ENCODE data around the gene PSMF1.
"Not testable (repeated sequence)": the region's sequence is repeated elsewhere in the genome, so short reads cannot be mapped to it uniquely, and the experiment has no call there.

The PSMF1 gene

DNA sequence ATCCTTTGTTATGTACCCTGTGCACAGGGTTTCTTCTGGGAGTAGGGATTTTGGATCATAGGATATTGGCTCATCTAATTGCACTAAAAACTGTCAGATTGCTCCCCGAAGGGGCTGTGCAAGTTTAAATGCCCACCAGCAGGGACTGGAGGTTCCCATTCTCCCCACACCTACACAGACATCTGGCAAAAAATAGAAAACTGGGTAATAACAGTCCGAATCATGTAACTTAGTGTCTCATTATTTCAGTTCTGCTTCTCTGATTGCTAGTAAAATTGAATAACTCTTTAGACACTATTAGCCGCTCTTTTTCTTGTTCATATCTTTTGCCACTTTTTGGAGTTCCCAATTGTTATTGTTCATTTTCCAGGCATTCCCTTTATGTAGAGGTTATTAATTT lies 5.3 kb downstream of the PSMF1 start:
- DNase-seq: no peak

DNA sequence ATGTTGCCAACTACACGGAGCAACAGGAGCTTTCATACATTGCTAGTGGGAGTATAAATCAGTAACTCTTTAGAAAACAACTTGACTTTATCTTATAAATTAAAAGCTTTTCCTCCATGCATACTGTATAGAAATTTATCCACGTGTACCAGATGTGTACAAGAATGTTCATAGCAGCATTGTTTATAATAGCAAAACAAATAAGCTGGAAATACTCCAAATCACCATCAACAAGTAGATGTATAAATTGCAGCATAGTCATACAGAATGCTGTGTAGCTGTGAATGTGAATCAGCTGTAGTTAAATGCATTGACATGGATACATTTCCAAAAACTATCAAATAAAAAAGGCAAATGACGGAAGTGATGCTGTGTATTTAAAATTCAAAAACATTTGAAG lies 6.0 kb downstream of the PSMF1 start:
- no peak for DNase-seq

DNA sequence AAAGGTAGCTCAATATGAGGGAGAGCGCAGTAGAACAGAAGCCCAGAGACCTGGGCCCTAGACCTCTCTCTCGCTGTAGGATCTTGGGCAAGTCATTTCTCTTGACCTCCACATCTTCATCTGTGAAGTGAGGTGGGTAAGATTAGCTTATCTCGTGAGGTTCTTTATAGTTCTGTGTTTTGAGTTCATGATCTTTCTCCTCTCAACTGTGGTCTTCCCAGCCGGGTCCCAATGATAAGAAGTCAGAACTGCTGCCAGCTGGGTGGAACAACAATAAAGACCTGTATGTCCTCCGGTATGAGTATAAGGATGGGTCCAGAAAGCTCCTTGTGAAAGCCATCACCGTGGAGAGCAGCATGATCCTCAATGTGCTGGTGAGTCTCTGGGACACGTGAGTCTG lies 6.9 kb downstream of the PSMF1 start:
- DNase-seq: no peak

DNA sequence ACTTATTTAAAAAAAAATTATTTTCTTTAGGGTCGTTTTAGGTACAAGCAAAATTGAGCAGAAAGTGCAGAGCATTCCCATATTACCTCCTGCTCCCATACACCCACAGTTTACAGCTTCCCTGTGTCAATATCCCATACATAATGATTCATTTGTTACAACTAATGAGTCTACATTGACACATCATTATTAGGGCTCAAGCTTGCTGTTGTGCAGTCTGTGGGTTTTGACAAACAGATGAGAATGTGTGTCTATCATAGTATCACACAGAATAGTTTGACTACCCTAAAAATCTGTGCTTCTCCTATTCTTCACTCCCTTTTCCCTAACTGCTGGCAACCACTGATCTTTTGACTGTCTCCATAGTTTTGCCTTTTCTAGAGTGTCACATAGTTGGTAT lies 9.4 kb downstream of the PSMF1 start:
- DNase-seq: no peak

DNA sequence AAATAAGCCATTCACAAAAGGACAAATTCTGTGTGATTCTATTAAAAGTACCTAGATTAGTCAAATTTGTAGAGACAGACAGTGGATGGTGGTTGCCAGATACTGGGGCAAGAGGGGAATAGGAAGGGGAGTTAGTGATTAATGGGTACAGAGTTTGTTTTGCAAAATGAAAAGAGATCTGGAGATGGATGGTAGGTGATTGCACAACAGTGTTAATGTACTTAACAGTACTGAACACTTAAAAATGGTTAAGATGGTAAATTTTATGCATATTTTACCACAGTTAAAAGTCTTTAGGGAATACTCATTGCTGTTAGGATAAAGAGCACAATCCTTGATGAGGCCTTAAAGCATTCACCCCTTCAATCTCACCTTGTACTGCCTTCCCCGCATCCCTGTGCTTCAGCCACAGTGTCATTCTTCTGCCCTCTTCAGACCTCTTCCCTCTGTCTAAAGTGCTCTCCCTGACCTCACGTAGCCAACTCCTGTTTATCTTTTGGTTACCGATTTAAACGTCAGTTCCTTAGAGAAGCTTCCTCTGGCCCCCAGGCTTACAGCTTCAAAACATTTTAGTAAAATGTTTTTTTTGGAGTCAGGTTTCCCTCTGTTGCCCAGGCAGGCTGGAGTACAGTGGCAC lies 11.8 kb downstream of the PSMF1 start:
- DNase-seq: no peak

DNA sequence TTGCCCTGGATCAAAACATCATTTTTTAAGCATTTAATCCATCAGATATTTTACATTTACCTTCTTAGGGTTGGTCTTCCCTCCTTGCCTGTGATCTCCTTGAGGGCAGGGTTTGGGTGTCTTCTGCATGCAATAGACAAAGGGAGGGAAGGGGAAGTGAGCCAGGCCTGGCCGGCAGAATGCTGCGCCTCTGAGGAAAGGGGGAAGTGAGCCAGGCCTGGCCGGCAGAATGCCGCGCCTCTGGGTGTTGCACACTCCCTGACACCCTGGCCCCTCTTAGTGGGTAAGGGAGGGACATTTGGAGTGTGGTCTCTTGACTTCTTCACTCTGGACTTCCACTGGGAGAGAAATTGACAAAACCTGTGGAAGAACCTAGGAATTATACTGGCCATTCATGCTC lies 12.4 kb downstream of the PSMF1 start:
- DNase-seq: peak; percentile 10 to 49

DNA sequence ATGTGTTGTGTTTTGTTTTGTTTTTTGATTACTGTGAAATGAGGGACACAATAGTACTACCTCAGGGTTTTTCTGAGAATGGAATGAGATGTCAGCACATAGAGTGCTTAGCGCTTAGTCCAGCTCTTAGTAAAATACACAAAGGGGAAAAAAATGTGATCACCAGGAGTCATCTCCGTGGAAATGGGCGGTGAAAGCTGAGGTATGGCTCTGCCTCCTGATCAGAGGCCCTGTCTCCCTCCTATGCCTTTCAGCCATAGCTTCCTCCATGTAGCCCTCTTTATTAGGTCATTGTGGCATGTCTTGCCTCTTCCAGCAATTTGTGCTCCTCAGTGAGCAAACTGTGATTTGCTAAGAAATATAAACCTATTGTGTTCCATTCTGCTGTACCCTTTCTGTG lies 13.0 kb downstream of the PSMF1 start:
- no peak for DNase-seq

DNA sequence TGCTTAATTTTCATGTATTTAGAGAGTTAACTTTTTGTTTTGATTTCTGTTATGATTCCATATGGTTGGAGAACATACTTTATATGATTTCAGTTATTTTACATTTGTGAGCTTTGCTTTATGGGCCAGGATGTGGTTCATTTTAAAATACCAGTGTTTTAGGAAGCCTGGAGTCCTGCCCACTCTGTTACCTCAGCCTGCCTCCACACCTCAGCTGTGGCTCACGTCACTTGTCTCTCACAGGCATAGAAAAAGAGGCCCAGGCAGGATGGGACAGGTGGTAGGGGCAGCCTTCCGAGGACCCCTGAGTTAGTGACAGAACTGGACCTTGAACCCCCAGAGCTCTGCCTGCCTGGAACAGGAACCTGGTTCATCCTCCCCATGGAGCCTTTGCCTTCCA lies 16.0 kb downstream of the PSMF1 start:
- no peak for DNase-seq

DNA sequence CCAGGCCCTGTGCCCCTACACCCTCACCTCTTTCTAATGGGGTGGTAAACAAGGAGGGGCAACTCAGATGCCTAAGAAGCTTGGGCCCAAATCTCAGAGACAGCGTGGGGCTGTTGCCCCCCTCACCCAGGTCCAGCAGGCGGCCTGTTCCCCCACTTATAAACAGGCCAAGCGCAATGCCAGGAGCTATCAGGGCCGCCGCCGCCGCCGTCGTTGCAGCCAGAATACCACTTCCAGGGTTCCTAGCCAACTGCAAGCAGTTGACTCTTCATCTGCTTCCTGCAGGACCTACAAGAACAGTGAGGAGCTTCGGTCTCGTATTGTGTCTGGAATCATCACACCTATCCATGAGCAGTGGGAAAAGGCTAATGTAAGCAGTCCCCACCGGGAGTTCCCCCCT lies 16.4 kb downstream of the PSMF1 start:
- DNase-seq: no peak

DNA sequence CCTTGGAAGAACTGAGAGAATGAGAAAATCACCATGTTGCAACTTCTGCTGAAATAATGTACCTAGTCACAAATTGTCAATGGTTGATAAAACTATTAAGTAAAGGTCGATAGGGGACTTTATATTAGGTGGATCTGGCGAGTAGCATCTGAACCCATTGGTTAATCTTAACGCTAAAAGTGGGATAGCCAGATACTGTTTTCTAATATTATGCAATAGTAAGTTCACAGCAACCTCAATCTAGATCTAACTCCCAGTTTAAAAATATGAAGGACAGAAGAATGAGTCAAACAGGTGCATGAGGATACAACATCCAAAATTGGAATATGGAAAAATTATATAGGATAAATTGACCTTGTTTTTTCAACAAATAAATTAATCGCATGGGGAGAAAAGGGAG lies 18.8 kb downstream of the PSMF1 start:
- DNase-seq: no peak

DNA sequence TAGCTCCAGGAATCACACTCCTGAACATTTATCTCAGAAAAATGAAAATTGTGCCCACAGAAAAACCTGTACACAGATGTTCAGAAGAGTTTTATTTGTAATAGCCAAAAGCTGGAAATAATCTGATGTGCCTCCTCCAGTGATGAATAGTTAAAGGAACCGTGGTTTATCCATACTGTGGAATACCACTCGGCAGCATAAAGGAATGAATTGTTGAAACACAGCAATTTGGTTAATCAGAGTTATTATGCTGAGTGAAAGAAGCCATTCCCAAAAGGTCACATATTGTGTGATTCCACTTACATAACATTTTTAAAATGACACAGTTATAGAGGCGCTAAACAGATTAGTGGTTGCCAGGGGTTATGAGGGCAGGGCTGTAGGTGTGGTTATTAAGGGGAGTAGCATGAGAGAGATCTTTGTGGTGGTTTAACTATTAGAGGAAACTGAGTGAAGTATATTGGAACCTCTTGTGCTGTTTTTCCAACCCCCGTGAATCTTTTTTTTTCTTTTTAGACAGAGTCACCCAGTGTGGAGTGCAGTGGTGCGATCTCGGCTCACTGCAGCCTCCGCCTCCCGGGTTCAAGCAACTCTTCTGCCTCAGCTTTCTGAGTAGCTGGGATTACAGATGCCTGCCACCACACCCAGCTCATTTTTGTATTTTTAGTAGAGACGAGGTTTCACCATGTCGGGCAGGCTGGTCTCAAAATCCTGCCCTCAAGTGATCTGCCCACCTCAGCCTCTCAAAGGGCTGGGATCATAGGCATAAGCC lies 26.2 kb downstream of the PSMF1 start:
- no peak for DNase-seq

DNA sequence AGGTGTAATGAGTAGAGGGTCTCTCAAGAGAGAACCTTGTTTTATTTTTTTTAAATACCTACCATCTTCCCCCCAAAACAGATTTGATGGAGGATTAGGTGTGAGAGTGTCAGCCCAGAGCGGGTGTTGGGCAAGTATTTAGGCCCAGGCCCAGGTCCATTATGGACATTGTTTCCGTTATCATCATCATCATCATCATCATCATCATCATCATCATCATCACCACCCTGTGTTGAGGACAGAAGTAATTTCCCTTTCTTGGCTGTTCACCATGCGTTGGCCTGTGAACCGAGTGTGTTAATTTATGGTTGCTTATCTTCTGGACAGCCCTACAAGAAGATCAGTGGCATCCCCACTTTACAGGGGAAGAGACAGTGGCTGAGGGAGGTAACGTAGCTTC lies 28.6 kb downstream of the PSMF1 start:
- DNase-seq: no peak

DNA sequence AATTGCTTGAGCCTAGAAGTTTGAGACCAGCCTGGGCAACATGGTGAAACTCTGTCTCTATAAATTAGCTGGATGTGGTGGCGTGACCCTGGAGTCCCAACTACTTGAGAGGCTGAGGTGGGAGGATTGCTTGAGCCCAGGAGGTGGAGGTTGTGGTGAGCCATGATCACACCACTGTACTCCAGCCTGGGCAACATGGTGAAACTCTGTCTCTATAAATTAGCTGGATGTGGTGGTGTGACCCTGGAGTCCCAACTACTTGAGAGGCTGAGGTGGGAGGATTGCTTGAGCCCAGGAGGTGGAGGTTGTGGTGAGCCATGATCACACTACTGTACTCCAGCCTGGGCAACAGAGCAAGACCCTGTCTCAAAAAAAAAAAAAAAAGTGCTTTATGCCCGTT lies 31.4 kb downstream of the PSMF1 start:
- DNase-seq: not testable (repeated sequence)

DNA sequence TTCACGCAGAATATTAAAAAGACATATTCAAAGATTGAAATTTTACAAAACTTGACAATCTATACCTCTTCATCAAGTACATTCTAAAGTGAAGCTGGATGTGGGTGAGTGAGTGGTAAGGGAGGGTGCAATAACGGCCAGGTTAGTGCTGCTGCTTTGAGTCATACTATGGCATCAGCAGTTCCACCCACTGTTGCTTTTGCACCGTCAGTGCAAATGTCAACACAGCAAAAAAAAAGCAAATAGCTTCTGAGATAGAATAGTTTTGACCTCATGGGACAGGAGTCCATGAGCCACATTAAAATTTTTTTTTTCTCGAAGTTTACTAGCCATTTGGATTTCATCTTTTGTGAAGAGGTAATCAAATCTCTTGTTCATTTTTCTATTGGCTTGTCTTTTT lies 31.8 kb downstream of the PSMF1 start:
- DNase-seq: no peak

DNA sequence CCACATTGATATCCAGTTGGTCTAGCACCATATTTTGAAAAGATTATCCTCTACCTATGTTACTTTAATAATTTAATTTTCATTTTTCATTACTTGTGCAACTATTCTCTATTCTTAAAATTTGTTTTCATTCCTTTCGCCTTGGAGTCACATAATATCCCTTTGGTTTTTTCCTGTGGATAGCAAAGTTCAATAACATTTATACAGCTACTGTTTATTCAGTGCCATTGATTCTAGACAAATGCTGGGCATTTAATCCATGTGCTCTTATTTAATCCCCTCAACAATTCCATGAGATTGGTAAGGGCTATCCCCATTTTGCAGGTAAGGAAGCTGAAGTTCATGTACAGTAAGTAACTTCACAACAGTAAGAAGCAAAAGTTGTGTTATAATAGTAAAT lies 32.6 kb downstream of the PSMF1 start:
- DNase-seq: no peak

DNA sequence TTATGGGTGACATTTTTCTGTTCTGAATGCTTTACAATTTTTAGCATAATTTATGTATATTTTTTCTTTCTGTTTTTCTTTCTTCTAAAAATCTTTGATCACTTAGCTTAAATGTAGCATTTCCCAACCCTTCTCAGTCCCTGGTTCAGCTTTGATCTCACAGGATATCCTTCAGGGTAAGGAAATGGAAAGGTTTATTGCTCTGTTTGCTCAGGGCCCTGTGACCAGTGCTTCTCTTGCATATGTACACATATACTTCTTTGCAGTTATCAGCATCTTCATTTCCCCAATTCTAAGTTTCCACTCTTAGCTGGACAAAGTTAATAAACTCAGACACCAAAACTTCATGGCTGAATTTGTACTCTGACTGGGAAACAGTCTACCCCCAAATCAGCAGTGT lies 35.8 kb downstream of the PSMF1 start:
- DNase-seq: no peak

DNA sequence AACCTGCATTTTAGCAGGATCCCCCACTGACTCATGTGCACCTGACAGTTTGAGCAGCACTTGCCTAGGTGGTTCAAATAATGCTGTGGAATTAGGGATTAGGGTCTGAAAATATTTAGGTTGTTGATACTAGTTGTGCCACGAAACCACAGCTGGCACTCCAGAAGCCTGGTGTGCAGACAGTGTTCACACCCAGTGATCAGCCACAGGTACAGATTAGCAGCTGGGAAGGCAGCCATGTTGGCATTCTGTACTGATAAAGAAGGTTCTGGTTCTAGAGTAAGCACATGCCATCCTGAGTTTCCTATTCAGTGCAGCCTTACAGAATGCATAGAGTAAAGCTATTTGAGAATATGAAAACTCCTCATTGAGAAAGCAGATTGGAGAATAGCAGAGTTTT lies 36.3 kb downstream of the PSMF1 start:
- DNase-seq: no peak

DNA sequence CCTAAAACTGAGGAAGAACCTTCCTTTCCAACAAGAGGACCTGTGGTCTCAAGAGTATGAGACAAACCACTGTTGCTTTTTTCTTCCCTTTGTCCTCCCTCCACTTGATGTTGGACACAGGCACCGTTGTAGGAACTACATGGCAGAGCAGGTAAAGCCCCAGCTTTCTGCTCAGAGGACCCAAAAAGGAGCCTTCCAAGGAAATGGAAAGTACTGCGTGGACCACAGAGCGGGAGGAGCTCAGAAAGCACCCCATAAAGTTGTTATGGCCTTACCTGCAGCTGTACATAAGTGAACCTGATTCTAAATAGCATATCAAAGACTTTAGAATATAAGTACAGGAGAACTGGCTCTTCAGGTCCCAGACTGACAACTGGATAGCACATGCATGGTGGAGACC lies 36.9 kb downstream of the PSMF1 start:
- no peak for DNase-seq

DNA sequence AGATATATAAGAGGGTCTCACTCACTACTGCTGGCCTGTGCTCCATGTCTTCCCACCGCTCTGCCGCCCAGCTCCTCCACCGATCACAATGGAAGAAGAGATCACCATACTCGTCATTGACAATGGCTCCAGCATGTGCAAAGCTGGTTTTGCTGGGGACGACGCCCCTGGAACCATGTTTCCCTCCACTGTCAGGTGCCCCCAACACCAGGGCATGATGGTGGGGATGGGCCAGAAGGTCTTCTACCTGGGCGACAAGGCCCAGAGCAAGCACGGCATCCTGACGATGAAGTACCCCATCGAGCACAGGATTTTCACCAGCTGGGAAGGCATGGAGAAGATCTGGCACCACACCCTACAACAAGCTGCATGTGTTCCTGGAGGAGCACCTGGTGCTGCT lies 42.1 kb downstream of the PSMF1 start:
- DNase-seq: no peak

DNA sequence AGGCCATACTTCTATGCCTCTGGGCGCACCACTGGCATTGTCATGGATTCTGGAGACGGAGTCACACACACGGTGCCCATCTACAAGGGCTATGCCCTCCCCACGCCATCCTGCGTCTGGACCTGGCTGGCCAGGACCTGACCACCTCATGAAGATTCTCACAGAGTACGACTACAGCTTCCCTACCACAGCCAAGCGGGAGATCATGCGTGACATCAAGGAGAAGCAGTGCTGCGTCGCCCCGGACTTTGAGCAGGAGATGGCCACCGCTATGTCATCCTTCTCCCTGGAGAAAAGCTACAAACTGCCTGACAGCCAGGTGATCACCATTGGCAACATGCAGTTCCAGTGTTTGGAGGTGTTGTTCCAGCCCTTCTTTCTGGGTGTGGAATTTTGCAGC lies 42.6 kb downstream of the PSMF1 start:
- no peak for DNase-seq

DNA sequence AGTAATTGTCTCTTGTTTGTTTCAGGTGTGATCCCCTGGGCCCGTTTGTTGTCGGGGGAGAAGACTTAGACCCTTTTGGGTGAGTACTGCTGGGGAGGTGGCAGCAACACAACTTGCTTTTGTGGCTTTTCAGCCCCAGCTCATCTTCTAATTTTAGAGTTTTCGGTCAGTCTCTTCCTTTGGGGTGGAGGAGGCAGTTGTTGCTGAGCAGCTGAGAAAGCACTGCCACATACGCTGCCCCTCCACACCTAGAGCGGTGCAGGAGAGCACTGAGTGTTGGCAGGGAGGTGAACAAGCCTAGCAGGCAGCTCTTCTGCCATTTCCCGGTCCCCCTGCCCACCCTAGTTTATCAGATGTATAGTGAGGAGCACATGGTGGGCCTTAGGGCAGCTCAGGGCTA lies 44.7 kb downstream of the PSMF1 start:
- no peak for DNase-seq

DNA sequence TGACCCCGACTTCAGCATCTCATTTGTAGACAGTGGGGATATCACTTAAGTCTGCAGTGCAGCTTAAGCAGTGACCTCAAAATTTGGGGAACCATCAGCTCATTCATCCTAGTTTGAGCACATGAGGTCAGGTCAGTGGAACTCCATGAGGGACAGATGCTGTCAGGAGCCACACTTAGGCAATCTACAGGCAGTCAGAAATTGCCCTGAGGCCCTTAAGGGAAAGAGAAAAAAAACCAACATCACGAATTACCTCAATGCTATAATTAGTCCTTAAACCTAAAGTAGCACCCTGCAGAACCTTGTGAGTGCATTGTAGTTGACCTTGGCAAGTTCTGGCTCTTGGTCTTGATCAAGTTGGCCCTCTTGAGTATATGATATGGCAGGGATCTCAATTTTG lies 45.3 kb downstream of the PSMF1 start:
- no peak for DNase-seq

DNA sequence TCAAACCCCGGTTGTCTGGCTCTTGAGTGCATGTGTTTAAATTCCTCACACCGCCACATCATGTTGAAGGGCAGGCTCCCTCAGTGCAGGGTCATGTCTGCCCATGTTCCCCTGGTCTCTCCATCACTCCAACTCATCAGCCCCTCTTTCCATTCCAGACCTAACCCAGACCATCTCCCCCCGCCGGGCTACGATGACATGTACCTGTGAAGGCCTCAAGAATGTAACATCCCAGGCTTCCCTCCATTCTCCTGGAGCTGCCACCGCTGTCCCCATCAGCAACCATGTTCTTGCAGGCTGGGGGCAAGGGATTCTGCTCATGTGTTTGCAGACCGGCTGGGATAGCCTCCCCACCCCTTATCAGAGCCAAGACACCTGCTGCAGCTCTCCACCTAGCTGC lies 46.5 kb downstream of the PSMF1 start:
- DNase-seq: no peak

DNA sequence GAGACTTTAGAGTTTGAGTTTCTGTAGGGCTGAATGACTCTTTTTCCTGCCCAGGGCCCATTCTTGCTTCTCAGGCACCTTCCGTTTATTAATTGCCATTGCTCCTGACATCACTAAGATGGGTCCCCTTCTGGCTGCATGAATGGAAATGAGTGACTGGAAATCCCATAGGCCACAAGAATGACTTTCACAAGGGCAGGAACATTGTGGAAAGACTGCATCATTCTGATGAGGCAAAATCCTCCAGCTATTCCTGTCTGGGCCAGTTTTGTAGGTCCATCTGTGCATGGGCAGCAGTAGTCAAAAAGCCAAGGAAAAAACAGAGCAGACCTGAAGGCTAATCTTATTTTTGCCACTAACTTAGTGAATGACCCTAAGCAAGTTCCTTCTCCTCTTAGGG lies 47.1 kb downstream of the PSMF1 start:
- DNase-seq: no peak

DNA sequence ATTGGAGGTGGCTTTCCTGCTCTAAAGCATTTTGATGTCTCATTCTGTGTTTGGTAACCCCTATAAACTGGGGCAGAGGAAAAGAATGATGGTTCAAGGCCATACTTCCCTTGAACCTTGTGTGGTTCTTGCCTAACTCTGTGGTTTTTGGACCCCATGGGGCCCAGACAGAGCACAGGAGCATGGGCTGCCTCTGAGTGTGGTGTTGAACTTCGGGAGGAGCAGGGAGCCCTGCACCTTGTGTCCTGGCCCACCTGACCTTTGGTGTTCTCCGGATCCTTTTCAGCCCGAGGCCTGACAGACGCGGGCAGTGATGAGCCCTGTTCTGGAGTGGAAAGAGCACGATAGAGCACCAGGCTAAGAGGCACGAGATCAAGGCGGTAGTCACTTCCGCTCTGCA lies 47.5 kb downstream of the PSMF1 start:
- DNase-seq: no peak

Data from CD4-positive, alpha-beta T cell treated with Interleukin-4 for 1 hour (primary cell).